ENCODE results near the gene ZNF446.
"Not testable (repeated sequence)": the region's sequence is repeated elsewhere in the genome, so short reads cannot be mapped to it uniquely, and the experiment has no call there.

The ZNF446 gene

DNA sequence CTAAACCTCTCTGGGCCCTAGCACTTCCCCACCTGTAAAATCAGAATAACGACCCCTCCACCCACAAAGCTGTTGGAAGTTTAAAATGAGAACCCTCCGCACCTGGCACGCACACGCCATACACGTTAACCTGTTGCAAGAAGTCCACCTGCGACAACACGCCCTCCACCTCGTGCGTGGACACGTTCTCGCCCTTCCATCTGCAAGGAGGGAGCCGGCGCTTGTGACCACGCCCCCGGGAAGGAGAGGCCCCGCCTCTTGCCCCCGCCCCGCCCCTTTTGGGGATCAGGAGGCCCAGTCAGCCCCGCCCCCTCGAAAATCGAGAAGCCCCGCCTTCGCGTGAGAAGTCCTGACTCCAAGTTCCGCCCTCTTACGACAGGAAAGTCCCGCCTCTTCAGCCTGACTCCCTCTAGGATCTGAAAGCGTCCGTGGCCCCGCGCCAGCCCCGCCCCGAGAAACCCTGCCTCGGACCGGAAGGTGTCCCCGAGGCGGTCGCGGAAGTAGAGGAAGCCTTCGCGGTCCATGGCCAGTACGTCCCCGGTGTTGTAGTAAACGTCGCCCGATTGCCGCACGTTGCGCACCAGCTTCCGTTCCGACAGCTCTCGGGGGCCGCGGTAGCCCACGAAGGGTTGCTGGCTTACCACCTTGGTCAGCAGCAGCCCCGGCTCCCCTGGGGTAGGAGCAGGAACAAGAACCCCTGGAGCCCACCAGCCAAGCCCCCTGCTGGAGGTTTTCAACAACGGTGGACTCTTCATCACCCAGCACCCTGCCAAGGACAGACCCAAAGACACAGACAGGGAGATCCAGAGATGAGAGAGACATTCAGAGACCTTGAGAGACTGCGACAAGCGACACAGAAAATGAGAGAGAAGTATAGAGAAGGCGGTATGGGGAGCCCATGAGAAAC, 23.1 kb downstream of the ZNF446 start:
- DNase-seq (ENCODE audit: low read depth, low spot score) = peak; percentile 89

DNA sequence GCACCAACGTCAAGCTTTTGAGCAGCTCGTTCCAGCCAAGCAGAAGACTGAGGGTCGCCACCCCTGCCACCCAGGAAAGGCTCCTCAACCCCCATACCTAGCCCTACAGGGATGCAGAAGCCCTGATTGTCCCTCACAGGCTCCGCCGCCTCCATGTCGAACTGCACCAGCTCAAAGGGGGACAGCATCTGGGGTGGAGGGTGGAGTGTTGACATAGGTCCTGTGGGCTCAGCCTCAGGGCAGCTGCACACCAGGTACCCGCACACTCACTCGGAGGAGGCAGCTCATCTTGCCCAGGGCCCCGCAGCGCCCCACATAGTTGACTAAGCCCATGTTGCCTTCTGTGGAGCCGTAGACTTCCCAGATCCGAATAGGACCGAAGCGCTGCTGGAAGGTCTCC, 24.1 kb downstream of the ZNF446 start:
- no peak for DNase-seq (ENCODE audit: low read depth, low spot score)

DNA sequence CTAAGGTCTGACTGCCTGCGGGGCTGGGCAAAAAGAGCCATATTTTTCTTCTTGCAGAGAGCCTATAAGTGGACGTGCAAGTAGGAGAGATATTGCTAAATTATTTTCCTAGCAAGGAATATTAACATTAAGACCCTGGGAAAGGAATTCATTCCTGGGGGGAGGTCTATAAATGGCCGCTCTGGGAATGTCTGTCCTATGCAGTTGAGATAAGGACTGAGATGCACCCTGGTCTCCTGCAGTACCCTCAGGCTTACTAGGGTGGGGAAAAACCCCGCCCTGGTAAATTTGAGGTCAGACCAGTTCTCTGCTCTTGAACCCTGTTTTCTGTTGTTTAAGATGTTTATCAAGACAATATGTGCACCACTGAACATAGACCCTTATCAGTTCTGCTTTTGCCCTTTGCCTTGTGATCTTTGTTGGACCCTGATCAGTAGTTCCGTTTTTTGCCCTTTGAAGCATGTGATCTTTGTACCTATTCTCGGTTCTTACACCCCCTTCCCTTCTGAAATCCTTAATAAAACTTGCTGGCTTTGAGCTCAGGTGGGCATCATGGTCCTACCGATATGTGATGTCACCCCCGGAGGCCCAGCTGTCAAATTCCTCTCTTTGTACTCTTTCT, 31.6 kb downstream of the ZNF446 start:
- not testable (repeated sequence) for DNase-seq (ENCODE audit: low read depth, low spot score)

DNA sequence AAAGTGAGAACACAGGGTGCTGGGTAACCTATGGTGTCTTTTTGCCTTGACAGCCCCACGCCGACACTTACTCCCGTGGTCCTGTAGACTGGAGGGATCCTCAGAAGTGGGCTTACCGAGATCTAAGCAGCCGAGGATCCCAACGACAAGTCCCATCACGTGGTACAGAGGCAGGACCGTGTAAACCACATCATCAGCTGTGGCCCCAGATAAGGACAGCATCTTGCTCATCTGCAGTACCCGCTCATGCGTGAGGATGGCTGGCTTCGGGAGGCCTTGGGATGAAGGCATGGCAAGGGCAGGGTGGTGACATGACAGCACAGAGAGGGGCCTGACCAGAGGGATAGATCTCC, 33.6 kb downstream of the ZNF446 start:
- DNase-seq (ENCODE audit: low read depth, low spot score) = no peak

DNA sequence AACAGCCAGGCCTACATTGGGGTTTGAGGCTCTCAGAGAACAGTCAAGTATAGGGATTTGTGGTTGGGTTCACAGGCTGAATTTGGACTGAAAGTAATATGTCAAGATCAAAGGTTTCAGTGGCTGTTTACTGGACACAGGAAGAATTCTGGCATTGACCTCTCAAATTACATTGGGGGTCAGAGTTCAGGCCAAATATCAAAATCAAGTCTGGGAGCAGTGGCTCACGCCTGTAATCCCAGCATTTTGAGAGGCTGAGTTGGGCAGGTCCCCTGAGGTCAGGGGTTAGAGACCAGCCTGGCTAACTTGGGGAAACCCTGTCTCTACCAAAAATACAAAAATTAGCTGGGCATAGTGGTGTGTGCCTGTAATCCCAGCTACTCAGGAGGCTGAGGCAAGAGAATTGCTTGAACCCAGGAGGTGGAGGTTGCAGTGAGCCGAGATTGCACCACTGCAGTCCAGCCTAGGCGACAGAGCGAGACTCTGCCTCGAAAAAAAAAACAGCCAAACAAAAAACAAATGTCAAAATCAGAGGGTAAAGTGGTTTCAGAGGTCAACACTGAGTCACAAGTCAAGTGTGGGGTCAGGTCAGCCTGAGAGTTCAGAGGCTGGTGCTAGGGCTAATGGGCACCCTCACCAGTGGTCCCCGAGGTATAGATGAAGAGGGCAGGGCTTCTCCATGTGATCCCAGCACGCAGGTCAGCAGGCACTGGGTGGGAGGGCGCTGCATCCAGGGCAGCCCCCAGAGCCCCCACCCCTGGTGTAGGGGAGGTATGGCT, 34.1 kb downstream of the ZNF446 start:
- DNase-seq (ENCODE audit: low read depth, low spot score) = no peak

DNA sequence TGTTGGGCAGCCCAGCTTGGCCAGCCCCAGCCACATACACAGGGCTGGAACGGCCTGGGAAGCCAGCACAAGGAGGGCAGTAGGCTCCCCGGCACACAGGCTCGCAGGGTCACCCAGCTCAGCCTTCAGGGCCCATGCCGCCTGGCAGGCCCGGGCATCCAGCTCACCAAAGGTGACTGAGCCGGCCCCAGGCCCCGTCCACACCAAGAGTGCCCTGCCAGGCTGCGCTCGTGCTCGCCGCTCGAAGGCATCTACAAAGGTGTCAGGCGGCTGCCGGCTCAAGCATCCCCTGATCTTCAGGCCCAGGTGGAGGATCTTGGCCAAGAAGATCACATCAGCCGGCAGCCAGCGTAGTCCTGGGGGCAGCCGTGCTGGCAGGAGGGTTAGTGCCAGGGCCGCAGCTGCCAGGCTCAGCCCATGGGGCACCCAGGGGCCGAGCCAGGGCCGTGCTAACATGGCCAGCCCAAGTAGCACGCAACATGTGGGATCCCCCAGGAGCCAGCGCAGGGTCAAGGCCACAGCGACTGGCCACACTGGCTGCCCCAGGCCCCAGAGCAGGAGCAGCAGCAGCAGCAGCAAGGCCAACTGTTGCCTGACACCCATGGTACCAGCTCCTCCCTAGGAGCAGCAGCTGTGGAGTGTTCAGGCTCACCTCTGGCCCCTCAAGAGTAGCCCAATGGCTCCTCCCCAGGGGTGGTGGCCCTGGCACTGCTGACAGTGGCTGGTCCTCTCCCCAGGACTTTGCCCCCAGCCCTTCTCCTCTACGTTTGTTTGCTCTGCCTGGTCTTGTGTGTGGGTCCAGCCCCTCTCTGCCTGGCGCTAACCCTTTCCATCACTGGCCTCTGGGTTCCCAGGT, 35.4 kb downstream of the ZNF446 start, which contains the start of gene SLC27A5:
Gene SLC27A5, minus strand, starts transcription at position 640 of the 856 bp plus-strand sequence. Its CDS starts 37 bp downstream, at position 603.
- no peak for DNase-seq (ENCODE audit: low read depth, low spot score)

DNA sequence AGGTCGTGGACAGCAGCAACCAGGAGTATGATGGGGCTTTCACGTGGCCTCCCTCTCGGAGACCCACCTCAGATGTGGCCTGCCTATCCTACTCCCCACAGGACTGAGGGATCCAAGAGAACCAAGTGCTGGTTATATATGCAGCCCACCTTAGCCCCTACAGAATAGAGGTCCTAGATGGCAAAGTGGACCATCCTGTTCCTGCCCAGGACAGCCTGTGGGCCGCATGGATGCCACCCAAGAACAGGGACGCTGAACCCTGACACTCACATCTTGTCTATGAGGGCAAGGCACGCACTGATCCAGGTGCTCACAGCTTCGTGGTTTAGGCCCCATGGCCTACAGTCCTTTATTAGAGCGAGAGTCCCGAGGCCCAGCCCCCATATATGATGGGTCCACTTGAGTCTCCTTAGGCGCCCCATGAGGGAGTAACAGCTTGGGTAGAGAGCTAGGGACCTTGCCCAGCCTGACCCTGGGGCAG, 37.1 kb downstream of the ZNF446 start:
- DNase-seq (ENCODE audit: low read depth, low spot score) = no peak

DNA sequence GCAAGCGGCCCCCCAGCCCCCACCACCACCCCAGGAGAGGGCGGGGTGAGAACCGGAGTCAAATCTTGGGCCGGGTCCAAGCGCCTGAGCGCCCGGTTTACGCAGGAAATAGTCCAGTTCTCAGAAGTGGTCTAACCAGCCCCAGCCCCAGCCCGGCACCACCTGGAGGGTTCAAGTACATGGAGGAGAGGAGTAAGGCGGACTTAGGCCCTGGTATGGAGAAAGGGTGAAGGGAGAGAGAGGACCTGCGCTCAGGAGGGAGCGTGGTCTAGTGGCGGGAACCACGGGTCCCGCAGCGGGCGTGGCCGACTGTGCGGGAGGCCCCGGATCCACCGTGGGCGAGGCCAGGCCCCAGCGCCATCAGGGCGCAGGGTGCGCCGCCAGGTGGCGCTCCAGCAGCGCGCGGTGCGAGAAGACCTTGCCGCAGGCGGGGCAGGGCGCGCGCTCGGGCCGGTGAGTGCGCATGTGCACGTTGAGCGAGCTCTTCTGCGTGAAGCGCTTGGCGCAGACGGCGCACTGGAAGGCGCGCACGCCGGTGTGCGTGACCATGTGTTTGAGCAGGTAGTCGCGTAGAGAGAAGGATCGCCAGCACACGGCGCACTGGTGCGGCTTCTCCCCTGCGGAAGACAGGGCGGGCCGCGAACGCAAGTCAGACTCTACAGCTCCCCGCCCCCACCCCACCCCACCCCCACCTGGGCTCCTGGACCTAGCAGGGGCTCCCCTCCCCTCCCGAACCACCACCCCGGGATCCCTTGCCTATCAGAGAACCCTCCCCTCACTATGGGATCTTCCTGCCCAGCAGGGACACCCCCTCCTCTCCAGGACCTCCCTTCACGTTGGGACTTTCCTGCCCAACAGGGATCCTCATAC, 37.8 kb downstream of the ZNF446 start:
- peak; percentile 86 for DNase-seq (ENCODE audit: low read depth, low spot score)

DNA sequence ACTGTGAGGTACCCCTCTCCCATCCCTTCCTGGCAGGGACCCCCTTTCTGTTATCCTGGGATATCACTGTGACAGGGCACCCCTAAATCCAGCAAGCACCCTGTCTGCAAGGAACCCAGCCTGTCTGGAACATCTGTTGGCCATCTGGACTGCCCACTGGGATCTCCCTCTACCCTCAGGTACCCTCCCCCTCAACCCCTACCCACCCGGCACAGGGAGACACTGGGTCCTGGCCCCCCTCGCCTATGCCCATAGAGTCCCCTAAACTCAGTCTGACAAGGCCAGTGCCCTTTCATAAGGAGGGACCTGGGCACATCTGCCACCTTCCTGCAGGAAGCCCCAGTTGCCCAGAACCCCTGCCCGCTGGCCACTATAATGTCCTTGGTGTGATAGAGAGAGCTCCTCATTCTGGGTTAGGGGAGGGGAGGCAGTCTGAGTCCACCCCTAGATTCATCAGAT, 38.4 kb downstream of the ZNF446 start:
- DNase-seq (ENCODE audit: low read depth, low spot score) = no peak

DNA sequence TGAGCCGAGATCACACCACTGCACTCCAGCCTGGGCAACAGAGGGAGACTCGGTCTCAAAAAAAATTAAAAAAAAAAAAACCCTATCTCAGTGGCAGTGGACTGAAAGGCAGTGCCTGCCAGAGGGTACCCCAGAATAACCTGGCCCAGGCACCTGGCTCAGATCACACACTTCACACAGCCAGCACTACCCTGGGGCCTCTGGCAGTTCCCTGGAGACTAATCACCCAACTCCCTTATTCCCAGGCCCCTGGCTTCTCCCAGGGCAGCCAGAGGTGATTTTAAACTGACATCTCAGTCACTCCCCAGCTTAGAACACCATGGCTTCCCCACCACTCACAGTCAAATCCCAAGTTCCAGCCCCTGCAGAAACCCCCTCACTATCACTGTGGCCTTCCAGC, 39.1 kb downstream of the ZNF446 start:
- DNase-seq (ENCODE audit: low read depth, low spot score) = no peak

DNA sequence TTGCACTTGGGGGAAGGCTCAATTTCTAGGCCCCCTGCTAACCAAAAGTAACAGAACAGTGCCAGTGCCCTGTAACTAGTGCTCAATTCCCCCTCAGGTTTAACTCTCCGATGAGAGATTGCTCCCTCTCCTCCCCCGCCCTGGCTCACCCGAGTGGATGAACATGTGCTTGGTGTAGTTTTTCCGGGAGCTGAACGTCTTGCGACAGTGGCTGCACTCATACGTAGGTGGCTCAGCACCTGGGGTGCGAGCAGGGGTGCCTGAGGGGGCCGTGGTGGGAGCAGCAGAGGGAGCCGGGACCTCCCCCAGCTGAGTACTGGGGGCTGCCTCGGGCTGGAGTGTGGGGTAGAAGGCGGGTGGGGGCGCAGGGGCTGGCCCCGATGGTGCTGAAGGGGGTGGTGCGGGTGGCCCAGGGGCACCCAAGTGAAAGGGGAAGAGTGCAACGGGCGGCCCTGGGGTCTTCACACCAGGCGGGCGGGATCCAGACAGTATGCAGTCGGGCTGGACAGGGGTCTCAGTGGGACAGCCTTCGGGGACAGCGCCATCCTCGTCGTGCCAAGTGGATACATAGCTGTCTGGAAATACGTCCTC, 40.2 kb downstream of the ZNF446 start:
- DNase-seq (ENCODE audit: low read depth, low spot score) = no peak

DNA sequence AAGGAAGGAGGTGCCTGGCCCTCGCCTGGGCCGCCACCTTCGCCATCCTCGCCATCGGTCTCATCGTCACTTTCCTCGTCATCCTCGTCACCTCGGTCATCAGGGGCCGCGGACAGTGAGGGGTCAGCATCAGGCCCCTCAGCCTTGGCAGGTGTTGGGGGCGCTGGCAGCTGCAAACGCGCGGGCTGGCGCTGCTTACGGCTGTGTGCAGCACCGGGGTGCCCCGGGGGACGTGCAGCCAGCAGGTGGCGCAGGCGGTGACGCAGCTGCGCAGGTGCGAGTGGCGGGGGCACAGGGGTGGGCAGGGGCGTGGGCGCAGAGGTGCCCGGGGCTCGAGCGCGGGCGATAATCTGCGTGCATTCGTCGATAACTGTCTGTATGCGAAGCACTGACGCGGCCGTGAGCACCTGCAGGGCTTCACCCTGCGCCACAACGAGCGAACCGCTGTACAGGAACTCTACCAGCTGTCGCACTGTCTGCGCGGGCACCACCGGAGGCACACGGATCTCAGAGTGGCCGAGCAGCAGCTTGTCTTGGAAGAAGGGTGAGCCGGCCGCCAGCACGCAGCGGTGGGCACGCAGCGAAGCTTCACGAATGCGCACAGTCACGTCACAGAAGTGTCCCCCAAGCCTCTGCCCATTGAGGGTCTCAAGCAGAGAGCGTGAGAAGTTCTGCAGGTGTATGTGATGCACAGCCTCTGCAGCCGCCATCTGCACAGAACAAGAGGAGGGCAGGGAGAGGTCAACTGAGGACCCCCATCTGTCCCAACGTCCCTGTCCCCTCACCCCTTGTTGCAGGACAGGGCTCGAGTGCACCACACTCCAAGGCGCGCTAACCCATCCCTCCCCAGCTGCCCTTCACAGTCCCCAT, 41.0 kb downstream of the ZNF446 start:
- DNase-seq (ENCODE audit: low read depth, low spot score) = no peak

DNA sequence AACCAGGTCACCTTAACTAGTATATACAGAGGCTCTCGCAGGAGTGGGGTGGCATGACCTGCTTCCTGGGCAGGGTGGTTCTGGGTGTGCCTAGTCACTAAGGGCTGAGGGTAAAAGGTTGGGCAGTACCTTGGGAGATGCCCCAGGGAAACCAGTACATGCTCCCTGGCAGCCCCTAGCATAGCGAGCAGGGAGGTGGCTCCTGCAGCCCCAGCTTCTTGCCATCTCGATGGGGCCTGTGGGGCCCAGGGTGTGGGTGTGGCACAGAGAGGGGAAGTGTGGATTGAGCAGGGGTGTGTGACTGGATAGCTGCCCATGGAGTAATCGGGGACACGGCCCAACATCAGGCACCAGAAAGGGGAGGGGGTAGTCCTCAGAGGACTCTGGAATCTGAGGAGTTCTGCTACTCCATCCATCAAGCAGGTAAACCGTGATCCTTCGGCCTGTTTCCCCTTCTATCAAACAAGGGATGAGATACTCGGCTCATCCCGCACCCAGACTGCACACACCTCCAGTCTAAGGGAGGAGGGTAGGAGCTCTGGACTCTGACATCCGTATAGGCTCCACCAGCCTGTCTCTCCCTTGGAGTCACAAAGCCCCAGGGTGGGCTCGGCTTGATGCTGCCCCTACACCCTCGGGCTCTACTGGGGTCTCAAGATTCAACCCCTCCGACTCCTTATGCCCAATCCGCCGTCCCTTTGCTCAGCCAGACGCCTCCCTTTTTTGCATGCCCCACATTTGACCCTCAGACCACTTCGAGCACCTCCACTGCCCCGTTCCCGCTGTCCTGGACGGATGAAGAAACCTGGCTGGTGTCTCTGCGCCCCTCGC, 42.3 kb downstream of the ZNF446 start:
- DNase-seq (ENCODE audit: low read depth, low spot score) = no peak

DNA sequence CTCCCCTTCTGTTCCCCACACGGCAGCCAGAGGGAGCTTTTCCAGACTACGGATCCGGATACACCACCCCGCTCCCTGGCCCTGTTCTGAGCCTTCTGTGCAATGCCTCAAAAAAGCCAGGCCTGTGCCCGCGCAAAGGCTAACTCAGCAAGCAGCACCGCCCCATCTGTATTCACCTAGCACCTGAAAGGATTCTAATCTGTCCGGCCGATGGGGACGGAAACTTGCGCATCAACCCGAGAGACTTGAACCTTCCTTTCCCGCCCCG, 42.9 kb downstream of the ZNF446 start:
- no peak for DNase-seq (ENCODE audit: low read depth, low spot score)

DNA sequence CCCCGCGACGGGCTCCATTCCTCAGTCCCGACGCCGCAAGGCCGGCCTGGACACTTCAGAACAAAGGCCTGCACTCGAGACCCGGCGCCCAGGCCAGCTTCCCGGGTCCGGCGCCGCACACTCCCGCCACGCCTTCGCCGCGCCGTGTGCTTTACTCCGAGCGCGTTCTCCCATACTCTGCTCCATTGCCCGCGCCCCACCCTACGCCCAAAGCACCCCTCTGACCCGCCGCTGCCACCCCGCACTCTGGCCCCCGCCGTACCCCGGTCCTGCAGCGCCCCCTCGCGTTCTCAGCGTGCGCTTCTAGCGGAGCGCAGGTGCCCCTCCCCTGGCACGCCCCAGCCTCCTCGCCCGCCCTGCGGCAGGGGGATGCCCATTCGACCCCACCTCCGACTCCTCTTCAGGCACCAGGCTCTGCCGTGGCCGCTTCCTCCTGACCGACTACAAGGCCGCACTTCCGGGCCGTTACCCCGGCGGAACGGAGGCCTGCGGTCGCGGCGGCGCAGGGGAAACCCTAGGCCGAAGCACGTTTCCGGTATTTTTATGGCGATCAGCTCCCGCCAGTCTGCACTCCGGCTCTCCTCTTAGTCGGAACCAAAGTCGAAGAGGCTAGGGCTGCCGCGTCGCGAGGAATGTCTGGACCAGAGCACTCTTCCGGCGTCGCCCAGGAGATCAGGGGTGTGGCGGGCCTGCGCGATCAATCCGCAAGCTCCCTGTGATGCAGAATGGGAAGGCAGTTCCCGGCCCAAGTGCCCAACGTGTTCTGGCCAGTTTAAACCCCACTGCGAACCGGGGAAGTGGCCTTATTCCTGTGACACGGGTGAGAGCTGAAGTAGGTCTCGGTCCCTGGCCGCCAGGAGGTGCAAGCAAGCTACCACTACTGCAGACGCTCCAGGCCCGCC, 43.5 kb downstream of the ZNF446 start, which contains the start of gene ZBTB45:
Gene ZBTB45, minus strand, starts transcription at position 456 of the 902 bp plus-strand sequence. CDS start 2,137 bp downstream, outside the sequence.
- peak; percentile 74 for DNase-seq (ENCODE audit: low read depth, low spot score)

DNA sequence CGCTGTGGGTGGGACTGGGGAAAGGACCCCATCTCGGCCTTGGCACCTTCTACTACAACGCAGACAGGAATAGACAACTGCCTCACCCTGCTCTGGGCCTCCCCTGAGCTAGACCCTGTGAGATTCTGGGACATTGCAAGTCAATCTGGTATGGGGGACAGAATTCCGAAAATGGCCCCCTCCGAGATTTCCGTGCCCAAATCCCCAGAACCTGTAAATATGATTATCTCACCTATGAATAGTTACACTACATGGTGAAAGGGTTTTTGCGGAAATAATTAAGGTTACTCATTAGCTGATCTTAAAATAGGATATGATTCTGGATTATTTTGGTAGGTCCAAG, 44.1 kb downstream of the ZNF446 start:
- DNase-seq (ENCODE audit: low read depth, low spot score) = no peak

DNA sequence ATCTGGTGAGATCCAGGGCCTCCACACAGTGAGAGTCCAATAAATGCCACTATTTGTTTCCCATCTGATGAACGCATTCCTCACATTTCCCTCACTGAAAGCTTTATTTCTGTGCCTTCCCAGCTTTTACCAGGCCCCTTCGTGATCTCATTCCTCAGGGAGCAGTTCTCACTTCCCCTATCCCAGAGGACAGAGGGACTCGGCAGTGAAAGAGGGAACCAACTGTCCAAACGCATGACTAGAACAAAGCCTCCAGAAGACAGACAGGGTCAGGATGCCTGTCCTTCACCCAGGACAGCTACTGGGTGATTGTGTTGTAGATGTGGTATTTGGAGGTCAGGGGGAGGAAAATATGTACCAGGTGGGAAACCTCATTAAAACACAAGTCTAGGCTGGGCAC, 45.5 kb downstream of the ZNF446 start:
- no peak for DNase-seq (ENCODE audit: low read depth, low spot score)
